Measurements from ENCODE around the gene CHRNA4. TPM values are rescaled to one million over a fixed set of nuclear protein-coding genes. Genes with fewer than 3 reads are reported as not detected.

The CHRNA4 gene
- total RNA-seq, 1 donor from 2014 or later, result 165 TPM

GRCh38 chr20:63394069-63394919 is 33.1 kb upstream of the CHRNA4 start:
- H3K4me3 Mint-ChIP-seq (ENCODE audit: unreplicated experiment), result no peak overlapping the region
- peaks cover 9% of the 10 kb centered on the region for H3K4me1 Mint-ChIP-seq (ENCODE audit: low read depth, unreplicated experiment)
- TF ChIP-seq, protein P1, sequence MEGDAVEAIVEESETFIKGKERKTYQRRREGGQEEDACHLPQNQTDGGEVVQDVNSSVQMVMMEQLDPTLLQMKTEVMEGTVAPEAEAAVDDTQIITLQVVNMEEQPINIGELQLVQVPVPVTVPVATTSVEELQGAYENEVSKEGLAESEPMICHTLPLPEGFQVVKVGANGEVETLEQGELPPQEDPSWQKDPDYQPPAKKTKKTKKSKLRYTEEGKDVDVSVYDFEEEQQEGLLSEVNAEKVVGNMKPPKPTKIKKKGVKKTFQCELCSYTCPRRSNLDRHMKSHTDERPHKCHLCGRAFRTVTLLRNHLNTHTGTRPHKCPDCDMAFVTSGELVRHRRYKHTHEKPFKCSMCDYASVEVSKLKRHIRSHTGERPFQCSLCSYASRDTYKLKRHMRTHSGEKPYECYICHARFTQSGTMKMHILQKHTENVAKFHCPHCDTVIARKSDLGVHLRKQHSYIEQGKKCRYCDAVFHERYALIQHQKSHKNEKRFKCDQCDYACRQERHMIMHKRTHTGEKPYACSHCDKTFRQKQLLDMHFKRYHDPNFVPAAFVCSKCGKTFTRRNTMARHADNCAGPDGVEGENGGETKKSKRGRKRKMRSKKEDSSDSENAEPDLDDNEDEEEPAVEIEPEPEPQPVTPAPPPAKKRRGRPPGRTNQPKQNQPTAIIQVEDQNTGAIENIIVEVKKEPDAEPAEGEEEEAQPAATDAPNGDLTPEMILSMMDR (IDR thresholded peaks at IDR 0.05; ENCODE audit: partially characterized antibody, unreplicated experiment), result no peak
- H3K36me3 Mint-ChIP-seq (ENCODE audit: unreplicated experiment), result peaks cover 20% of the 10 kb centered on the region
- H3K9me3 Mint-ChIP-seq (ENCODE audit: unreplicated experiment), result peaks cover 21% of the 10 kb centered on the region
- H3K27me3 Mint-ChIP-seq (ENCODE audit: unreplicated experiment), result peaks cover 18% of the 10 kb centered on the region
- DNase-seq, result peak; percentile 45
- H3K27ac Mint-ChIP-seq (ENCODE audit: unreplicated experiment), result no peak overlapping the region

- no peak for DNase-seq
- Mint-ChIP-seq H3K36me3 (ENCODE audit: unreplicated experiment) (peaks cover 22% of the 10 kb centered on the region), H3K4me3 (ENCODE audit: unreplicated experiment) (no peak overlapping the region), H3K27me3 (ENCODE audit: unreplicated experiment) (peaks cover 17% of the 10 kb centered on the region), H3K9me3 (ENCODE audit: unreplicated experiment) (peaks cover 23% of the 10 kb centered on the region), H3K4me1 (ENCODE audit: low read depth, unreplicated experiment) (peaks cover 9% of the 10 kb centered on the region), H3K27ac (ENCODE audit: unreplicated experiment) (no peak overlapping the region)
- TF ChIP-seq, protein P1 (IDR thresholded peaks at IDR 0.05; ENCODE audit: partially characterized antibody, unreplicated experiment), result no peak
Measured at GRCh38 chr20:63393566-63393965, 32.4 kb upstream of the CHRNA4 start.

GRCh38 chr20:63392465-63393365 is 31.6 kb upstream of the CHRNA4 start:
- TF ChIP-seq, protein P1 (IDR thresholded peaks at IDR 0.05; ENCODE audit: partially characterized antibody, unreplicated experiment), result no peak
- H3K27me3 Mint-ChIP-seq (ENCODE audit: unreplicated experiment), result peaks cover 15% of the 10 kb centered on the region
- no peak for DNase-seq
- no peak overlapping the region for H3K4me3 Mint-ChIP-seq (ENCODE audit: unreplicated experiment)
- H3K36me3 Mint-ChIP-seq (ENCODE audit: unreplicated experiment), result peaks cover 27% of the 10 kb centered on the region
- peaks cover 25% of the 10 kb centered on the region for H3K9me3 Mint-ChIP-seq (ENCODE audit: unreplicated experiment)
- no peak overlapping the region for H3K27ac Mint-ChIP-seq (ENCODE audit: unreplicated experiment)
- peaks cover 8% of the 10 kb centered on the region for H3K4me1 Mint-ChIP-seq (ENCODE audit: low read depth, unreplicated experiment)

DNA sequence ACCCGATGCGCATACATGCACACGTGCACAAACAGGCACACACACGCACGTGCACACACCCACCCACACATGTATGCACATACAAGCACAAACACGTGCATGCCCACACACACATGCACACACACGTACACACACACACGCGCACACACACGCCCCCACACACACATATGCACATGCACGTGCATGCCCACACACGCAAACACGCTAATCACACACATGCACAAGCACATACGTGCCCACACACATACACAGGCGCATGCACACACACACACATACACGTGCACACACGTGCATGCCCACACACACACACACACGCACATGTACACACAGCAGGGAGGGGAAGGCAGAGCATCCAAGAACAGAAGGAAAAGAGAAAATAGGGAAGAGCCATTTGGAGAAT is 26.8 kb upstream of the CHRNA4 start:
- Mint-ChIP-seq H3K27me3 (ENCODE audit: unreplicated experiment) (peaks cover 8% of the 10 kb centered on the region), H3K36me3 (ENCODE audit: unreplicated experiment) (peaks cover 51% of the 10 kb centered on the region), H3K4me3 (ENCODE audit: unreplicated experiment) (peak overlapping the region; percentile 58), H3K27ac (ENCODE audit: unreplicated experiment) (peak overlapping the region; percentile 66), H3K9me3 (ENCODE audit: unreplicated experiment) (peaks cover 28% of the 10 kb centered on the region), H3K4me1 (ENCODE audit: low read depth, unreplicated experiment) (no peaks in the 10 kb centered on the region)
- DNase-seq, result no peak
- TF ChIP-seq, protein P1 (IDR thresholded peaks at IDR 0.05; ENCODE audit: partially characterized antibody, unreplicated experiment), result no peak

All from glutamatergic neuron (in vitro differentiated cells).